NCI-H526 (cell line): ENCODE data around the gene ARID1B.
A peak's percentile ranks its signal among the peaks of the same experiment; 100 is the strongest.

Experiments
- DNase-seq, 2 experiments: peaks; one replicate each; lab custom pipeline; 2025; lab: John Stamatoyannopoulos, UW

Gene ARID1B

GRCh38 chr6:156825475-156825874 is 48.3 kb downstream of the ARID1B start:
- no peak for DNase-seq

DNA sequence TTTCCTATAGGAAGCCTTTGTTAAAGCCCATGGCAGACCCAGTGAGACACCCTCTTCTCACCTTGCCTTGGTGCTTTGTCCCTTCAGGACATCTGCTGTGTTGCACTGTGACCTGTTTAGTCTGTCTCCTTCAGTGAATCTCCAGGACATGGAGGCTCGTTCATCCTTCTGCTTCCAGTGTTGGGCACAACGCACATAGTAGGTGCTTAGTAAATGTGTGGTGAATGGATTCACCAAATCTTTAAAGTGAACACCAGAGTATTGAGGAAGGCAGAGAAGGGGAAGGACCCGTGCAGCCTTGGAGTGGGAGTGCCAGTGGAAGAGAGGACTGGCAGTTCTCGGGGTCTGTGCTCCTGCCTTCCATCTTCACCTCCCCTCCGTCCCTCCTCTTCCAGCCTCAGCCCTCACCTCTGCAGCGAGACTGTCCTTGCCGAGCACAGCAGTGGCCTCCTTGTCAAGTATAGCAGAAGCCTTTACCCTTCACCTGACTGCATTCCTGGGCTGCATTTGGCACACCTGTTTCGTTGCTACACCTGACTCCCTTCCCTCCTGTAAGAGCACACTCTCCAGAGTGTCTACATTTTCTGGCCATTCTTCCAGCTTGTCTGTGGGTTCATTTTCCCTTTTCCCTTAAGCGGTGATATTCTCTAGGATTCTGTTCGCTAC is 49.2 kb downstream of the ARID1B start:
- no peak for DNase-seq

DNA sequence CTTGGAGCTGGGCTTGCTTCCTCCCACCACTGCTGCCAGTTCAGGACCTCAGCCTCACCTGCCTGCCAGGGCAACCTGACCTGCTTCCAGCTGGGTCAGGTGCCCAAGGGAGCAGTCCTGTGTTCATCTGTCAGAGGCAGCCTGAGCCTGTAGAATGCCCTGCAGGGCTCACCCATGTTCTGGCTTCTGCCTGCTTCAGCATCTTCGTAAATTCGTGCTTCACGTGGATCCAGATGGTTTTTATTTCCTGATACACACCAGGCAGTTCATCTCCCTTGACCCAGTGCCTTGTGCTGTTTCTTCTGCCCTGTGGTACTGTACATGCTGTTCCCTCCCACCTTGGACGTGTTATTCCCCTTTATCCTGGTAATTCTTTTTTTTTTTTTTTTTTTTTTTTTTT is 50.2 kb downstream of the ARID1B start:
- no peak for DNase-seq

DNA sequence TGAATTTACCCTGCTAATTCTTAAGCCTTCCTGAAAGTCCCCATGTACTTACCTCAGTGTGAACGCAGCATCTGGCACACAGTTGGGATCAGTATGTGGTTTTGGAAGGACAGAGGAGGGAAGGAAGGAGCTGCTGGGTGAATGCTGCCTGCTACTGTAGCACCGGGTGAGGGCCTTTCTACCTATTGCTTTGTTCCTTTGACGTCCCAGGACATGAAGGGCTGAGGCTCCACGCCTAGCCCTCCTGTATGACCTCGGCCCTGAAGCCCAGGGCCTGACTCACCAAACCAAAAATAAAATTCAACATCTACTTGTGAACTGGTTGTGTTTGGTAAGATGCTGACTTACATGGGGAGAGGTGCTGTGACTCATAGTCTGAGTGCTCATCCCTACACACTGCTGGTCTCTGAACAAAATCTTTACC is 51.1 kb downstream of the ARID1B start:
- no peak for DNase-seq

- DNase-seq, result no peak
Observed at GRCh38 chr6:156830126-156830525, 52.9 kb downstream of the ARID1B start.

DNA sequence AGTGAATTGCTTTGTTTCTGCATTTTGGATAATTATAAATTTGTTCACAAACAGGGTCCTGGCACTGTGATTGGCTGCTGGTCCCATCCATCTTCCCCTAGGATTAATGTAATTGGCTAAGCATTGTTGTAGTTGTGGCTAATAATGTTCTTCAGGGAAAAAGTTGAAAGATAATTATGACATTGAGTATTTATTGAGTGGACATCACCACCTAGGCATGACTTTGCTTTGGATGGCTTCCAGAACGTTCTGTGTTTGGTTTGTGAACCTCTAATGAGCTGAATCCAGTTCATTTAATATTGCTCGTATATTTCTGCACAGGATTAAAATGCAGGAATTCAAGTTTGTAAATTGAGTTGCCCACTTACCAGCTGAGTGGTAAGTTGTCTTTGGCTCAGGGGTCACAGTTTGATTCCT is 55.1 kb downstream of the ARID1B start:
- no peak for DNase-seq

- no peak for DNase-seq
Observed at GRCh38 chr6:156832669-156833068, 55.5 kb downstream of the ARID1B start.

DNA sequence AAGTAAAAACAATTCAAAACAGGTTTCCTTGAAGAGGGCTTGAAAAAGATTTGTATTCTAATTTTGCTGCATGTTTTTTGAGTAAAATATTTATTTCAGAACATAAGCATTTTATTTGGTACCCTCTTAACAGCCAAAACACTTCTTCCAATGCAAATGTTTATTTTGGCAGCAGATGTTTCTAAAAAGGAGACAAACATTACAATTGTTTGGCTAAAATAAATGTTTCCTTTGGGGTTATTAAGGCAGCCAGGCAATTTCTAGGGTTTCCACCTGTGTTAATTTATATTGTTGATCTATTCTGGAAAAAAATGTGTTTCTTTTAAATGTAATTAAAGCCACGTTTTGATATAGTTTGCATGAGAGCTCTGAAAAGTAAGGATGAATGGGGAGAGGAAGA is 56.6 kb downstream of the ARID1B start:
- no peak for DNase-seq

- no peak for DNase-seq
Observed at GRCh38 chr6:156839129-156839528, 62.0 kb downstream of the ARID1B start.

DNA sequence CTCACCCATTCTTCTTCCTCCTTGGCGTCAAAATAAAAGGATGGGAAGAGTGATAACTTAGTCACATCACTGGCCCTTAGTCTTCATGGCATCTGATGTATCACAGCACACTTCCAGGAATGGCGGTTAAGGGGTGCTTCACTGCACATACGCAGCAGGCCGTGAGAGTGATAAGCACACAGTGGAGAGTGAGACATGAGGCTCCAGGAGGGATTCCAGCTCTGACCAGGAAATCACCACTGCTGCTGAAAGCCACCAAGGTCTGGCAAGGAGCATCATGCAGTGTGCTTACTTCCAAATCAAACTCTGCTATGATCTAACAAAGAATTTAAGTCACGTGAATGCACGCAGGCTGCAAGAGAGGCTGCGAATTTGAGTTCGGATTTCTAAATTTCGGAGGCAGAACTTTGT is 62.4 kb downstream of the ARID1B start:
- no peak for DNase-seq

- no peak for DNase-seq
Observed at GRCh38 chr6:156840136-156840535, 63.0 kb downstream of the ARID1B start.

- DNase-seq, result no peak
Observed at GRCh38 chr6:156840606-156841005, 63.4 kb downstream of the ARID1B start.

- no peak for DNase-seq
Observed at GRCh38 chr6:156841508-156841907, 64.3 kb downstream of the ARID1B start.

- DNase-seq, result no peak
Observed at GRCh38 chr6:156842598-156843250, 65.5 kb downstream of the ARID1B start.

DNA sequence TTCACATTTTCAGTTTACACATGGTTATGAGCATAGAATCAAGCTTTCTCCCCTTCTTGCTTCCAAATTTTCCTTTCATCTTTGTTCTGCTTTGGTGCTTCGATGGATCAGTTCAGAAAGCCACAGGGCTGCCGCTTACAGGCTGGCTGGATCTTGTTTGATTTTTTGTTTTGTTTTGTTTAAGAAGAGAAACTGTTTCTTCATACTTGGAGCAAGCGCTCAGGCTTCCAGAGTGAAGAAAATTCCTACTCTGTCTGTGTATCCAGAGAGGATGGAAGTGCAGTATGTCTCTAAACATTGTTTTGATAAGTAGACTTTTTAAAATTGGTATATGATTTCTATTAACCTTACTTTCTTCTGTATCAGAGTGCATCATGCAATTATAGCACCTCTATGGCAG is 66.9 kb downstream of the ARID1B start:
- DNase-seq, result no peak

GRCh38 chr6:156845454-156846155 is 68.4 kb downstream of the ARID1B start:
- no peak for DNase-seq

DNA sequence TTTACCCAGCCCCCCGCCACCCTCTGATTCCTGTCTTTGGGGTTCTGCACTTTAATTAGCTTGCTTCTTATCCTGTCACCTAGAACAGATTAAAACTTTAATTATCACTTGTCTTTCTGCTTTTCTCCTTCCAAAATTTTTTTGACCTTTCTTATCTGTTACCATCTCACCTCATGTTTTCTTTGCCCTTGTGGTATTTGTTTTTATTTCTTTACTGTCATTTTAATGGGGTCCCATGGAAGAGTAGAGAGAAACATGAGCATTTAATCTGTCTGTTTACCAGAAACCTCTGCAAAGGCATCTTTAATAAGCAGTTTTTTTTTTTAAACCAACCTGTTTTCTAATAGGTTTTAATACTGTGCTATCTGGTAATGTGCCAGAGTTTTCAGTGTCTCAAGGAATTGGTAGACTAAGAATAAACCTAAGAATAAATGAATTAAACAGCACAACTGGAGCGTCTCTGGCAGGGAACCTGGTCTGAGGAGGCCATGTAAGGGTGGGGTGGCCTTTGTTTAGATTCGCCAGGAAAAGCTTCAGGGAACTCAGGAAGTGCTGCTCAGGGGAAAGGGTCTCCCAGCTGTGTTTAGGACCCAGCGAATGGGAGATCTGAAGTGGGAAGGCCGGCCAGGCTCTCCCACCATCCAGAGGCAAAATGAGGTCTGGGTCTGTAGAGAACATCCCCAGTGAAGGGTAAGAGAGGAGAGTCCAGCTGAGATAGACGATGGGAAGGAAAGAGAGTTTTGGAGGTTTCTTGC is 69.8 kb downstream of the ARID1B start:
- no peak for DNase-seq

DNA sequence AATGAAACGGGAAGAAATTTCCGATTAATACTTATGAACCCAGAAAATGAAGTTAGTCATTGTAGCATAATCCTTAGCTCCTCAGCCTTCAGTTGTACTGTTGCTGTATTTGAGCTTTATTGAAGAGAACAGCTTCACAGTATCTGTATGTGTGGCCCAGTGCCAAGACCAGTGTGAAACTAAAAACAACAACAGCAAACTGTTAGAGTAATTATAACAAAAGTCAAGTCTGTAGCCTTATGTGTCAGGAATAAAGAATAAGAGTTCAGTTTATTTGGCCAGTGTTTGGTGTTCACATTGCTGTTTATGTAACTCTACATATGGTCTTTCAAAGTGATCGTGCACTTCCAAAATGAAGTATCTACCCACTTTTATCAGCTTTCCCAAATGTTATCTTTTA is 70.9 kb downstream of the ARID1B start:
- no peak for DNase-seq

DNA sequence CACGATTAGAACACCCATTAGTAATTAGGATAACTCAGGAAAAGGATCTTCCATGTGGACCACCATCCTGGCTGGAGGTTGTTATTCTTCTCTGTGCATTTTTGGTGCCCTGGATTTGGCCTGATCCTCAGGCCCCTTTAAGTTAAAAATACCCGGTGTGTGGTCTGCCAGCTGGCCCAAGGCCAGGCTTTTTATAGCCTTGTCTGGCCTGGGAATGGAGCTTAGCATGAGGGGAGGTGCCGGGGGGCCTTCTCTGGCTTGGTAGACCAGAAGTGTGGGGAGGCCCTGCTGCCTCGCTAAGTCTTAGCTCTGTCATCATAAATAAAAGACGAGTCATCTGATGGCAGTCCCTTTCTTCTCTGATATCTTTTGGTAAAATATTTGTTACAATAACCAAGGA is 71.4 kb downstream of the ARID1B start:
- no peak for DNase-seq

GRCh38 chr6:156849806-156850205 is 72.6 kb downstream of the ARID1B start:
- peak in 1 of 2 experiments; percentile 9 for DNase-seq

DNA sequence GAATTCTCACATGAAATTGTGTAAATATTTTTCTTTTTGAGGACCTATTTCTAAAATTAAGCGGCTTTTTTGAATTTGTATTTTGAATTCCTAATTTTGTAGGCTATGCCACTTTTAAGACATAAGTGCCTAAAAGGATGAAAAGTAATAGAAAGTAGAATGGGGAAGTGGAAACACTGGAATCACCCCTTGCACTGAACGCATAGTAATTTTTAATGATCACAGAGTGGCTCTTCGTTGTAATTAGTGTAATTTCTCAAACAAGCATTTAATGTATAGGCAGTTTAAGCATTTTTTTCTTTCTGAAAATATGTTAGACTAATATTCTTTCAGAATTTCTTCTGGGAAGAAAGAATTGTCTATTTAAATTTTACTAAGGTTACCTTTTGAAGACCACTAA is 73.2 kb downstream of the ARID1B start:
- no peak for DNase-seq

- DNase-seq, result no peak
Observed at GRCh38 chr6:156851454-156851921, 74.3 kb downstream of the ARID1B start.
